Measurements from ENCODE around the gene CD93.

Gene CD93, protein sequence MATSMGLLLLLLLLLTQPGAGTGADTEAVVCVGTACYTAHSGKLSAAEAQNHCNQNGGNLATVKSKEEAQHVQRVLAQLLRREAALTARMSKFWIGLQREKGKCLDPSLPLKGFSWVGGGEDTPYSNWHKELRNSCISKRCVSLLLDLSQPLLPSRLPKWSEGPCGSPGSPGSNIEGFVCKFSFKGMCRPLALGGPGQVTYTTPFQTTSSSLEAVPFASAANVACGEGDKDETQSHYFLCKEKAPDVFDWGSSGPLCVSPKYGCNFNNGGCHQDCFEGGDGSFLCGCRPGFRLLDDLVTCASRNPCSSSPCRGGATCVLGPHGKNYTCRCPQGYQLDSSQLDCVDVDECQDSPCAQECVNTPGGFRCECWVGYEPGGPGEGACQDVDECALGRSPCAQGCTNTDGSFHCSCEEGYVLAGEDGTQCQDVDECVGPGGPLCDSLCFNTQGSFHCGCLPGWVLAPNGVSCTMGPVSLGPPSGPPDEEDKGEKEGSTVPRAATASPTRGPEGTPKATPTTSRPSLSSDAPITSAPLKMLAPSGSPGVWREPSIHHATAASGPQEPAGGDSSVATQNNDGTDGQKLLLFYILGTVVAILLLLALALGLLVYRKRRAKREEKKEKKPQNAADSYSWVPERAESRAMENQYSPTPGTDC

DNA sequence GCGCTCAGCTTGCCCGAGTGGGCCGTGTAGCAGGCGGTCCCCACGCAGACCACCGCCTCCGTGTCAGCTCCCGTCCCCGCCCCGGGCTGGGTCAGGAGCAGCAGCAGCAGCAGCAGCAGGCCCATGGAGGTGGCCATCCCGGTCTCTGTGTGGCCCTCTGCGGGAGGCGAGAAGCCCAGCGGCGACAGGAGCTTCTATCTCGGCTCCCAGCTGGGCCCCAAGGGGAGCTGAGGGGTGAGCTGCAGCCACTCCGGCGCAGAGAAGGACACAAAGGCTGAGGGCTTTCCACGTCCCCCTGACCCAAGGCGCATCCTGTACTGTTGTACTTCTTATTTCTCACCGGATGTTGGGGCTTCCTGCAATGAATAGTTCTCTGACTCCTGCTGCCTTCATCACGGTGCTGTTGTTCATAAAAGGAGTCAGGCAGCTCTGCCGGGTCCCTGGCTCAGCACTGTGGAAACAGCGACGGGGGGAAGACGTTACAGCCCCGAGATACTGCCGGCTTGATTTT, at the start of gene CD93:
Gene CD93 (minus strand): TSS at position 269 of the 511 bp plus-strand sequence. CDS start 132 bp downstream, at position 137.
- DNase-seq (ENCODE audit: low read depth, low spot score), result no peak

DNA sequence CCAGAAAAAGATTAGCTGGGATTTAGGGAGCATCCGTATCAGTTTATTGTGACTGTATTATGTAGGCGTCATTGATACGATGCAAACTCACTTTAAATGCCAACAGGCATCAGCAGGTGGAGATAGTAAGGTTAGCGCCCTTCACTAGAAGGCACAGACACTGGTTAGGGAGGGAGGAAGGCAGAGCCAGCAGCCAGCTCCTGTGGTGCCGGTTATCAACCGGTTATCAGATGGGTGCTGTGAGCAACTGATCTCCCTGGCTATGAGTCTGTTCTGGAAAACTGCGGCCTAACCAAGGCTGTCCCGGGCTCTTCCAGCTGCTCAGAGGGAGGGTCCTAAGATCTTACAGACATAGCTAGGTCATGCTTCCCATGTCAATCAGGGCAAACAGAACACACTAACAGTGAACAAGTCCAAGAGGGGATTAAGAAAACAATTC, 47.5 kb upstream of the CD93 start:
- DNase-seq (ENCODE audit: low read depth, low spot score), result no peak

DNA sequence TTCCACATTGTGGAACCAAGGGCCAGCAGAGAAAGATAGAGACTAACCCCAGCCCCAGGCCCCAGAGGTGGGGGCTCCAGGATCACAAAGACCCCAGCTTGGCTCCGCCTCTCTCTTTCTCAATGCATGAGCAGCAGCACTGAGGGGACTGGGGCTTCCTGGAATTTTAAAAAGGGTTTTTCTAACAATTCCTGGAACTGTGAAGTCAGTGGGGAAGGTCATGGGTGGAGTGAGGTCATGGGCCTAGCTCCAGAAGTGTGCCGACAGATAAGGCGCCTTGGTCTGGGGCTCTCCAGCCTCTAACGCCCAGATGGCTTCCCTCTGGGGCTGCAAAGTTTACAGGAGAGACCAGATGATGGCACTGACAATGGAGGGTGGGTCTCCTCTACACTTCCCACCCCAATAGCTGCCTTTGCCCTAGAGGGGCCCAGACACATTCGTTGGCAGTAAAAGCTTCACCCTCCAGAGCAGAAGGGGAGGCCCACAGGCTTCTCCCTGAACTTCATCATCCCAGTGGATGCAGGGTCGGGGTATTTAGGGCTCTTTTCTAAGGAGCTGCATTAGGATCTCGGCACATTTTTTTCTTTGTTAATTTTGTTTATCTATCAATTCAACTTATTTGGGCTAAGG, 46.9 kb upstream of the CD93 start:
- no peak for DNase-seq (ENCODE audit: low read depth, low spot score)

- DNase-seq (ENCODE audit: low read depth, low spot score), result no peak
These were observed 46.3 kb upstream of the CD93 start for GRCh38 chr20:23132293-23132929.

- DNase-seq (ENCODE audit: low read depth, low spot score), result no peak
These were observed 45.6 kb upstream of the CD93 start for GRCh38 chr20:23131766-23132165.

GRCh38 chr20:23130622-23131140, 44.6 kb upstream of the CD93 start:
- no peak for DNase-seq (ENCODE audit: low read depth, low spot score)

DNA sequence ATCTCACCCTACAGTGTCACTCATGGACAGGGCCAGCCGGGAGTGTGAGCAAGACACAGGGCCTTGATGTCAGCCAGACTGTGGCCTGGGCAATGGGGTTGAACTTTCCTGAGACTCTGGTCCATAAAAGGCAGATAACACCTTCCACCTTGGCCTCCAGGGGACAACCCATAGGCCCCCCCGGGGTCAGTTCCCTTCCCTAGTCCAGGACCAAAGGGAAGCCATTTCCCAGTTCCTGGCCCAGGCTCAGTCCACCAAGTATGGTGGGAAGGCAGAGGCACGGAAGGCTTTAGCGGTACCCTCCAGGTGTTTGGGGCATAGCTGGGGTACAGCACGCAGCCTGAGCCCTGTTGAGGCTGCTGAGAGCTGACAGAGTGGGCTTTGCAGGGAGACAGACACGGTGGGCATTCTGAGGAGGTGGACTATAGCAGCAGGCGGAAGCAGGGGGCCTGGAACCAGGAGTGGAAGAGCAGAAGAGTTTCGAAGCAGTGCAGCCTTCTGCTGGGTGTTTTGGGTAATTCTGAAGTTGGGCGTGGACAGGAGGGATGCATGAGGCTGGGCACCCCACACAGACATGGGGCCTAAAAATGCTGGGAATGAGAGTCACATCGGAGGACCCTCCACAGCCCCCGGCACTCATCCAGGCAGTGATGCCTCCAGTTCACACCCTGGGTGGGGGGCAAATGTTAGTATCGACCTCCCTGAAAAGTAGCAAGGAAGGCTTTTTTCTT, 43.9 kb upstream of the CD93 start:
- DNase-seq (ENCODE audit: low read depth, low spot score), result no peak

DNA sequence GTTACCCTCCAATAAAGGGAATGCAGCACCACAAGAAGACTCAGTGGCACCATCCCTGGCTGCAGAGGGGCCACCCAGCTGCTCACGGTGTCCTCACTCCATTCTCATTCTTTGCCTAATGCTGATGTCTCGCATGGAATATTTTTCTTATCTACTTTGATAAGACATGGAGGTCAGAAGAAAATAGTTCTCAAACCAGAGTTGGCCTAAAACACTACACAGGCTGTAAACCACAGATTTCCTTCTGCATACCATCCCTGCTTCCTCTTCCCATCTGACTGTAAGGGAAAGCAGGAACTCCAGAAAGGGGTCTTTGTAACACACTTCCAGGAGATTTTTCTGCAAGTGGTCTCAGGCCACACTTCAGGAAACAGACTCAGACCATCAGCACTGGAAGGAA, 43.1 kb upstream of the CD93 start:
- DNase-seq (ENCODE audit: low read depth, low spot score), result no peak

GRCh38 chr20:23128461-23129125, 42.5 kb upstream of the CD93 start:
- no peak for DNase-seq (ENCODE audit: low read depth, low spot score)

- no peak for DNase-seq (ENCODE audit: low read depth, low spot score)
These were observed 41.6 kb upstream of the CD93 start for GRCh38 chr20:23127506-23128279.

- no peak for DNase-seq (ENCODE audit: low read depth, low spot score)
These were observed 40.3 kb upstream of the CD93 start for GRCh38 chr20:23126281-23127061.

DNA sequence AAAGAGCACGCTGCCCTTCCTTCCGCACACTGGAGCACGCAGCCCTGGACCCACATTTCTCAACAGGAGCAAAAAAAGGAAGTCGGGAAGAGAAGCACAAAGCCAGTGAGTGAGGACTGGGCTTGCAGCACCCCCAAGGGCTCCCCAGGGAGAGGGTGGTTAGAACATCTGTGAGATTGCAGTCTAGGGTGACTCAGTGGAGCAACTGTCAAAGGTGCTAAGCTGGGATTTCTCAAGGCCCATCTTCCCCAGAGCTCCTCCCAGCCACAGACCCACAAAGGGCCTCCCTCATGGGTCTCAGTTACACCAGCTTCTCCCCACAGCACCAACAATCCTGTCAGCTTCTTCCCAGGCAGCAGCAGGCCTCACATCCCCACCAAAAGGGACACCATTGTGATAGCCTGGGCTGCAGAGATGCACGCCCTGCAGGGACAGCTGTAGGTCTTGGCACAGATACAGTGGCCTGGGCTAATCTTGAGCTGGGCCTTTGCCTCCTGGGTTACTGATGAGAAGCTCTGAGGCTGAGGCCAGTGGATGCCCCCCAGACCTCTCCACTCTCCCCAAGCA, 39.6 kb upstream of the CD93 start:
- DNase-seq (ENCODE audit: low read depth, low spot score), result no peak

- DNase-seq (ENCODE audit: low read depth, low spot score), result no peak
These were observed 39.0 kb upstream of the CD93 start for GRCh38 chr20:23125159-23125558.

GRCh38 chr20:23123886-23124285, 37.8 kb upstream of the CD93 start:
- DNase-seq (ENCODE audit: low read depth, low spot score), result no peak

GRCh38 chr20:23122796-23123655, 36.9 kb upstream of the CD93 start:
- no peak for DNase-seq (ENCODE audit: low read depth, low spot score)

- no peak for DNase-seq (ENCODE audit: low read depth, low spot score)
These were observed 36.2 kb upstream of the CD93 start for GRCh38 chr20:23122321-23122720.

- no peak for DNase-seq (ENCODE audit: low read depth, low spot score)
These were observed 35.7 kb upstream of the CD93 start for GRCh38 chr20:23121751-23122320.

All from activated naive CD8-positive, alpha-beta T cell treated with anti-CD3 and anti-CD28 coated beads, Interleukin-2, amount 50 U/mL, for 16 hours (primary cell).